ENCODE results near the gene NRG3. TPM values are rescaled to one million over a fixed set of nuclear protein-coding genes. Genes with fewer than 3 reads are reported as not detected.

NRG3 gene
- polyA plus RNA-seq, 3 donors from 2014 or later, result not detected

GRCh38 chr10:82506680-82507376, 631.8 kb downstream of the NRG3 start:
- Mint-ChIP-seq H3K4me3 (no peak overlapping the region), H3K9me3 (peaks cover 2 to 29% (median 17%) of the 10 kb centered on the region in 6 donors)

GRCh38 chr10:82515256-82515655, 640.3 kb downstream of the NRG3 start:
- Mint-ChIP-seq H3K4me1 (no peaks in the 10 kb centered on the region), H3K36me3 (peaks cover 0 to 5% (median 0%) of the 10 kb centered on the region in 3 donors), H3K4me3 (no peak overlapping the region), H3K27me3 (ENCODE audit: low read depth in 3 of 3) (peaks cover 0 to 2% (median 1%) of the 10 kb centered on the region in 3 donors), H3K9me3 (peaks cover 7 to 64% (median 24%) of the 10 kb centered on the region in 6 donors), H3K27ac (no peak overlapping the region)
- no peak for DNase-seq

More at GRCh38 chr10:82506680-82507376, 631.8 kb downstream of the NRG3 start:
- Mint-ChIP-seq H3K4me1 (no peaks in the 10 kb centered on the region), H3K36me3 (no peaks in the 10 kb centered on the region), H3K27ac (no peak overlapping the region), H3K27me3 (ENCODE audit: low read depth in 3 of 3) (no peaks in the 10 kb centered on the region)
- DNase-seq, result no peak

- Mint-ChIP-seq H3K4me1 (no peaks in the 10 kb centered on the region), H3K36me3 (no peaks in the 10 kb centered on the region), H3K4me3 (no peak overlapping the region), H3K27ac (no peak overlapping the region), H3K27me3 (ENCODE audit: low read depth in 3 of 3) (no peaks in the 10 kb centered on the region), H3K9me3 (peaks cover 0 to 28% (median 8%) of the 10 kb centered on the region in 6 donors)
- no peak for DNase-seq
These were observed 654.1 kb downstream of the NRG3 start for GRCh38 chr10:82529062-82529461.

GRCh38 chr10:82535457-82535856, 660.5 kb downstream of the NRG3 start:
- Mint-ChIP-seq H3K4me3 (no peak overlapping the region), H3K4me1 (no peaks in the 10 kb centered on the region), H3K27ac (no peak overlapping the region), H3K27me3 (ENCODE audit: low read depth in 3 of 3) (peaks cover 0 to 2% (median 0%) of the 10 kb centered on the region in 3 donors), H3K36me3 (peaks cover 0 to 4% (median 4%) of the 10 kb centered on the region in 3 donors), H3K9me3 (peaks cover 7 to 25% (median 10%) of the 10 kb centered on the region in 6 donors)
- DNase-seq, result no peak

- no peak for DNase-seq
- Mint-ChIP-seq H3K4me1 (no peaks in the 10 kb centered on the region), H3K27me3 (ENCODE audit: low read depth in 3 of 3) (peaks cover 0 to 2% (median 0%) of the 10 kb centered on the region in 3 donors), H3K9me3 (peaks cover 8 to 26% (median 12%) of the 10 kb centered on the region in 6 donors), H3K36me3 (peaks cover 0 to 4% (median 4%) of the 10 kb centered on the region in 3 donors), H3K27ac (no peak overlapping the region), H3K4me3 (no peak overlapping the region)
These were observed 661.7 kb downstream of the NRG3 start for GRCh38 chr10:82536668-82537067.

GRCh38 chr10:82538272-82538671, 663.3 kb downstream of the NRG3 start:
- H3K4me1 Mint-ChIP-seq, result no peaks in the 10 kb centered on the region
- peaks cover 8 to 35% (median 17%) of the 10 kb centered on the region in 6 donors for H3K9me3 Mint-ChIP-seq
- no peak for DNase-seq
- peaks cover 0 to 4% (median 4%) of the 10 kb centered on the region in 3 donors for H3K36me3 Mint-ChIP-seq
- no peak overlapping the region for H3K4me3 Mint-ChIP-seq
- H3K27ac Mint-ChIP-seq, result no peak overlapping the region
- peaks cover 0 to 2% (median 0%) of the 10 kb centered on the region in 3 donors for H3K27me3 Mint-ChIP-seq (ENCODE audit: low read depth in 3 of 3)

- Mint-ChIP-seq H3K4me1 (no peaks in the 10 kb centered on the region), H3K27me3 (ENCODE audit: low read depth in 3 of 3) (peaks cover 0 to 2% (median 0%) of the 10 kb centered on the region in 3 donors), H3K9me3 (peaks cover 5 to 50% (median 18%) of the 10 kb centered on the region in 6 donors), H3K36me3 (peaks cover 0 to 4% (median 4%) of the 10 kb centered on the region in 3 donors), H3K4me3 (no peak overlapping the region), H3K27ac (no peak overlapping the region)
- no peak for DNase-seq
These were observed 668.6 kb downstream of the NRG3 start for GRCh38 chr10:82543631-82544030.

GRCh38 chr10:82544377-82544776, 669.4 kb downstream of the NRG3 start:
- H3K27me3 Mint-ChIP-seq (ENCODE audit: low read depth in 3 of 3), result peaks cover 0 to 2% (median 1%) of the 10 kb centered on the region in 3 donors
- no peak overlapping the region for H3K27ac Mint-ChIP-seq
- peaks cover 0 to 4% (median 4%) of the 10 kb centered on the region in 3 donors for H3K36me3 Mint-ChIP-seq
- peaks cover 5 to 42% (median 19%) of the 10 kb centered on the region in 6 donors for H3K9me3 Mint-ChIP-seq
- no peak overlapping the region for H3K4me3 Mint-ChIP-seq
- no peaks in the 10 kb centered on the region for H3K4me1 Mint-ChIP-seq
- DNase-seq, result no peak

- Mint-ChIP-seq H3K4me1 (no peaks in the 10 kb centered on the region), H3K9me3 (peaks cover 2 to 16% (median 11%) of the 10 kb centered on the region in 6 donors), H3K27ac (no peak overlapping the region), H3K27me3 (ENCODE audit: low read depth in 3 of 3) (peaks cover 0 to 4% (median 0%) of the 10 kb centered on the region in 3 donors), H3K36me3 (no peaks in the 10 kb centered on the region), H3K4me3 (no peak overlapping the region)
- no peak for DNase-seq
These were observed 676.5 kb downstream of the NRG3 start for GRCh38 chr10:82551506-82551905.

GRCh38 chr10:82552267-82552666, 677.3 kb downstream of the NRG3 start:
- peaks cover 2 to 13% (median 8%) of the 10 kb centered on the region in 6 donors for H3K9me3 Mint-ChIP-seq
- DNase-seq, result no peak
- H3K27ac Mint-ChIP-seq, result no peak overlapping the region
- no peaks in the 10 kb centered on the region for H3K36me3 Mint-ChIP-seq
- H3K4me3 Mint-ChIP-seq, result no peak overlapping the region
- H3K27me3 Mint-ChIP-seq (ENCODE audit: low read depth in 3 of 3), result peaks cover 0 to 4% (median 0%) of the 10 kb centered on the region in 3 donors
- H3K4me1 Mint-ChIP-seq, result no peaks in the 10 kb centered on the region

- Mint-ChIP-seq H3K9me3 (peaks cover 6 to 12% (median 11%) of the 10 kb centered on the region in 6 donors), H3K27me3 (ENCODE audit: low read depth in 3 of 3) (peaks cover 0 to 2% (median 0%) of the 10 kb centered on the region in 3 donors), H3K36me3 (no peaks in the 10 kb centered on the region), H3K4me1 (no peaks in the 10 kb centered on the region), H3K27ac (no peak overlapping the region), H3K4me3 (no peak overlapping the region)
- no peak for DNase-seq
These were observed 679.4 kb downstream of the NRG3 start for GRCh38 chr10:82554381-82554780.

- H3K36me3 Mint-ChIP-seq, result no peaks in the 10 kb centered on the region
- H3K27ac Mint-ChIP-seq, result no peak overlapping the region
- H3K4me1 Mint-ChIP-seq, result no peaks in the 10 kb centered on the region
- no peak overlapping the region for H3K4me3 Mint-ChIP-seq
- DNase-seq, result no peak
- peaks cover 4 to 19% (median 15%) of the 10 kb centered on the region in 6 donors for H3K9me3 Mint-ChIP-seq
- no peaks in the 10 kb centered on the region for H3K27me3 Mint-ChIP-seq (ENCODE audit: low read depth in 3 of 3)
These were observed 683.1 kb downstream of the NRG3 start for GRCh38 chr10:82558014-82558607.

GRCh38 chr10:82564353-82565196, 689.6 kb downstream of the NRG3 start:
- Mint-ChIP-seq H3K4me3 (no peak overlapping the region), H3K27me3 (ENCODE audit: low read depth in 3 of 3) (no peaks in the 10 kb centered on the region), H3K36me3 (no peaks in the 10 kb centered on the region), H3K27ac (no peak overlapping the region), H3K4me1 (no peaks in the 10 kb centered on the region), H3K9me3 (peaks cover 5 to 29% (median 16%) of the 10 kb centered on the region in 6 donors)
- no peak for DNase-seq
